H1 (cell line): ENCODE data around the gene MT1G. TPM values are rescaled to one million over a fixed set of nuclear protein-coding genes. Genes with fewer than 3 reads are reported as not detected.

Experiments
- CTCF ChIA-PET: fragments of 300-600 bp; sonication (Branson Sonifier 250); formaldehyde crosslinking; loops from one replicate; lab custom pipeline; 2021; ENCODE audit not compliant: partially characterized antibody; lab: Charles Lee
- POLR2A ChIA-PET: fragments of 300-600 bp; sonication (Branson Sonifier 250); formaldehyde crosslinking; loops from one replicate; lab custom pipeline; 2021; ENCODE audit warnings: inconsistent platforms; ENCODE audit not compliant: partially characterized antibody; lab: Charles Lee
- DNase-seq, 2 experiments: peaks; one replicate each; pipeline versions ENCODE4 v3.0.0 to v3.0.0-alpha.2; 2010 to 2022; ENCODE audit warnings: low spot score in 2 of 2, low read depth in 1 of 2, mixed read lengths in 1 of 2
- FAIRE-seq: peaks from 2 replicates; lab custom pipeline; 2011; peaks lifted over from hg19 to GRCh38; lab: Jason Lieb, UNC
- H2AFZ ChIP-seq: 2 replicates; pipeline ENCODE4 v1.8.1; 2012; ENCODE audit warnings: low read length, inconsistent platforms
- H2AK5ac ChIP-seq: 2 replicates; pipeline ENCODE4 v1.6.1; 2013; ENCODE audit warnings: low read depth, low read length
- H2BK120ac ChIP-seq: replicated peaks from 2 replicates; pipeline ENCODE3; 2013; ENCODE audit warnings: low read depth, low read length, inconsistent platforms
- H2BK12ac ChIP-seq: 2 replicates; pipeline ENCODE4 v1.6.1; 2013; ENCODE audit warnings: low read depth, low read length
- H2BK15ac ChIP-seq: 2 replicates; pipeline ENCODE4 v1.6.1; 2013; ENCODE audit warnings: low read length
- H2BK20ac ChIP-seq: 2 replicates; pipeline ENCODE4 v1.6.1; 2013; ENCODE audit warnings: low read length
- H2BK5ac ChIP-seq: 2 replicates; pipeline ENCODE4 v1.6.1; 2013; ENCODE audit warnings: low read depth, low read length
- H3K14ac ChIP-seq: 2 replicates; pipeline ENCODE4 v1.6.1; 2013; ENCODE audit warnings: inconsistent platforms; ENCODE audit not compliant: insufficient read length
- H3K18ac ChIP-seq: 2 replicates; pipeline ENCODE4 v1.6.1; 2013; ENCODE audit warnings: low read length; ENCODE audit errors: extremely low read depth
- H3K23ac ChIP-seq: 2 replicates; pipeline ENCODE4 v1.6.1; 2013; ENCODE audit warnings: inconsistent platforms; ENCODE audit not compliant: insufficient read length
- H3K23me2 ChIP-seq: 2 replicates; pipeline ENCODE4 v1.6.1; 2013; ENCODE audit warnings: low read depth, low read length
- H3K27ac ChIP-seq: 2 replicates; pipeline ENCODE4 v1.6.1; 2011; ENCODE audit warnings: low read depth, low read length, inconsistent platforms
- H3K27me3 ChIP-seq, 4 experiments: replicated peaks in 1 of 4; 1 replicate in 1 of 4; 2 replicates in 3 of 4; pipeline versions ENCODE4 v1.6.1 to v1.8.1; 2011 to 2013; ENCODE audit warnings: low read length in 3 of 4, mild to moderate bottlenecking in 3 of 4, inconsistent platforms in 2 of 4, mixed read lengths in 2 of 4, moderate library complexity in 1 of 4; ENCODE audit not compliant: control insufficient read depth in 3 of 4, insufficient read depth in 3 of 4; ENCODE audit errors: extremely low read depth in 1 of 4
- H3K36me3 ChIP-seq, 4 experiments: 2 replicates each; pipeline versions ENCODE4 v1.6.1 to v1.8.1; 2011 to 2013; ENCODE audit warnings: mild to moderate bottlenecking in 4 of 4, low read length in 3 of 4, moderate library complexity in 2 of 4, control low read depth in 1 of 4, inconsistent platforms in 1 of 4; ENCODE audit not compliant: insufficient read depth in 4 of 4, control insufficient read depth in 2 of 4
- H3K4ac ChIP-seq: replicated peaks from 2 replicates; pipeline ENCODE3; 2013; ENCODE audit warnings: low read length, low read depth, mixed read lengths, inconsistent platforms; ENCODE audit not compliant: insufficient read length
- H3K4me1 ChIP-seq, 4 experiments: replicated peaks in 1 of 4; 1 replicate in 1 of 4; 2 replicates in 3 of 4; pipeline versions ENCODE4 v1.6.1 to v1.8.1; 2011 to 2013; ENCODE audit warnings: low read length in 3 of 4, inconsistent platforms in 2 of 4, mixed read lengths in 1 of 4; ENCODE audit not compliant: insufficient read depth in 4 of 4, control insufficient read depth in 3 of 4
- H3K4me2 ChIP-seq, 2 experiments: 2 replicates each; pipeline versions ENCODE4 v1.6.1 to v1.8.1; 2011 to 2013; ENCODE audit warnings: low read depth in 2 of 2, low read length in 2 of 2, control low read depth in 1 of 2, inconsistent platforms in 1 of 2, mild to moderate bottlenecking in 1 of 2; ENCODE audit not compliant: insufficient read depth in 1 of 2
- H3K4me3 ChIP-seq, 4 experiments: fragments of 200-600, 300-600 bp in 1 of 4; sonication (generic), shearing (Covaris generic), sonication (Bioruptor Twin) in 1 of 4; 2 replicates each; pipeline versions ENCODE4 v1.5.1 to v1.8.1; 2011 to 2016; ENCODE audit warnings: low read length in 4 of 4, low read depth in 3 of 4, control low read depth in 2 of 4, inconsistent platforms in 2 of 4, mild to moderate bottlenecking in 2 of 4, mixed read lengths in 1 of 4, moderate library complexity in 1 of 4; ENCODE audit not compliant: insufficient read depth in 2 of 4; ENCODE audit errors: extremely low read depth in 1 of 4
- H3K56ac ChIP-seq: replicated peaks from 2 replicates; pipeline ENCODE3; 2013; ENCODE audit warnings: low read depth, mild to moderate bottlenecking, mixed read lengths, low read length, inconsistent platforms; ENCODE audit not compliant: insufficient read length
- H3K79me1 ChIP-seq: 2 replicates; pipeline ENCODE4 v1.6.1; 2013; ENCODE audit warnings: low read depth, low read length, control low read depth
- H3K79me2 ChIP-seq, 2 experiments: 2 replicates each; pipeline versions ENCODE4 v1.6.1 to v1.8.1; 2012 to 2013; ENCODE audit warnings: low read length in 2 of 2, mild to moderate bottlenecking in 2 of 2, inconsistent platforms in 1 of 2; ENCODE audit not compliant: insufficient read depth in 2 of 2, control insufficient read depth in 1 of 2
- H3K9ac ChIP-seq, 4 experiments: replicated peaks in 1 of 4; 1 replicate in 1 of 4; 2 replicates in 3 of 4; pipeline versions ENCODE4 v1.6.1 to v1.8.1; 2011 to 2013; ENCODE audit warnings: low read depth in 3 of 4, low read length in 3 of 4, control low read depth in 2 of 4, mild to moderate bottlenecking in 2 of 4, moderate library complexity in 2 of 4, inconsistent platforms in 1 of 4; ENCODE audit errors: extremely low read depth in 1 of 4
- H3K9me3 ChIP-seq, 2 experiments: 2 replicates each; pipeline versions ENCODE4 v1.6.1 to v1.8.1; 2012 to 2013; ENCODE audit warnings: mild to moderate bottlenecking in 2 of 2, moderate library complexity in 2 of 2, control low read depth in 1 of 2, inconsistent platforms in 1 of 2, low read depth in 1 of 2, low read length in 1 of 2, mixed read lengths in 1 of 2; ENCODE audit not compliant: insufficient read depth in 2 of 2
- H4K20me1 ChIP-seq, 2 experiments: replicated peaks in 1 of 2; 2 replicates each; pipeline versions ENCODE3 to v1.8.1; 2011 to 2013; ENCODE audit warnings: inconsistent platforms in 2 of 2, low read length in 2 of 2, mild to moderate bottlenecking in 1 of 2; ENCODE audit not compliant: insufficient read depth in 2 of 2, control insufficient read depth in 1 of 2
- H4K5ac ChIP-seq: 2 replicates; pipeline ENCODE4 v1.6.1; 2013; ENCODE audit warnings: low read length, low read depth, mixed read lengths, inconsistent platforms; ENCODE audit not compliant: insufficient read length
- H4K8ac ChIP-seq: 2 replicates; pipeline ENCODE4 v1.8.0; 2013; ENCODE audit warnings: mild to moderate bottlenecking, moderate library complexity, low read length, inconsistent platforms; ENCODE audit not compliant: insufficient read depth; ENCODE audit errors: extremely low read depth
- H4K91ac ChIP-seq: replicated peaks from 2 replicates; pipeline ENCODE3; 2013; ENCODE audit warnings: low read length, mixed read lengths, inconsistent platforms; ENCODE audit not compliant: insufficient read length
- FOSL1 ChIP-seq: IDR thresholded peaks from 2 replicates; pipeline ENCODE4 v1.6.1; 2011; ENCODE audit warnings: mild to moderate bottlenecking, low read depth, low read length, moderate library complexity; ENCODE audit not compliant: insufficient read depth
- USF2 ChIP-seq: IDR thresholded peaks from 2 replicates; pipeline ENCODE4 v1.6.1; 2011; ENCODE audit warnings: low read length, improper control_type of control experiment
- WGBS, 2 experiments: shearing (Covaris generic) in 1 of 2; methylation state at CpG; one replicate each; pipeline versions ENCODE4 v1.1.6 to v1.1.7; 2013 to 2015; ENCODE audit warnings: low lambda C conversion rate in 2 of 2, mixed read lengths in 2 of 2, inconsistent platforms in 1 of 2, low coverage in 1 of 2, missing lambda C conversion rate in 1 of 2; ENCODE audit not compliant: insufficient replicate concordance in 2 of 2, insufficient coverage in 1 of 2, insufficient read length in 1 of 2; ENCODE audit errors: extremely low coverage in 1 of 2, missing lambda C conversion rate in 1 of 2; 5-methylcytosine and 5-hydroxymethylcytosine counted together
- polyA plus RNA-seq, 7 experiments: library from polyadenylated mRNA; depleted of rRNA in 3 of 7; stranded (reverse) in 5 of 7; unstranded in 2 of 7; fragments of >200 nt in 5 of 7; fragments of 200-250 nt in 2 of 7; gene quantifications; 1 replicate in 5 of 7; 2 replicates in 1 of 7; 4 replicates in 1 of 7; pipeline versions ENCODE4 v1.2.1 to v1.2.3, GENCODE V29; 2011 to 2013; ENCODE audit warnings: missing spikeins in 2 of 7, mixed read lengths in 2 of 7
- total RNA-seq: library from RNA; stranded (reverse); fragmentation: NEBNext Ultra II Directional; extraction: Animal tissue kit (Norgen Biotek cat#: 25700); gene quantifications from 2 replicates; pipeline ENCODE4 v1.2.1, GENCODE V29; 2021

Gene MT1G
- total and polyA plus RNA-seq, 2 of the 8 experiments (the other 6 are each of a cell fraction or from before 2014, with no cell fraction given), result 17.7 to 515 TPM

- no peak for DNase-seq
These were observed 18.9 kb upstream of the MT1G start for GRCh38 chr16:56686758-56687157.

More at GRCh38 chr16:56686758-56687157, 18.9 kb upstream of the MT1G start:
- Histone ChIP-seq H2BK15ac (no peak overlapping the region), H3K79me1 (no peaks in the 10 kb centered on the region; the same call in 1 of the 2 replicates), H3K4ac (no peak overlapping the region), H3K27me3 (peaks cover 0 to 21% (median 16%) of the 10 kb centered on the region in 4 experiments; a peak in 5 of 7 replicates), H2BK12ac (no peak overlapping the region), H3K56ac (no peak overlapping the region), H3K18ac (no peak overlapping the region), H3K4me3 (no peak overlapping the region), H3K23ac (no peak overlapping the region), H3K4me2 (no peak overlapping the region), H3K27ac (no peak overlapping the region), H2AK5ac (no peak overlapping the region), H2BK120ac (no peak overlapping the region), H3K9ac (no peak overlapping the region), H3K14ac (no peak overlapping the region), H3K23me2 (peaks cover 10% of the 10 kb centered on the region), H2BK20ac (no peak overlapping the region), H4K8ac (no peak overlapping the region), H2AFZ (no peak overlapping the region), H4K20me1 (peaks cover 0 to under 1% of the 10 kb centered on the region in 2 experiments), H4K5ac (no peak overlapping the region), H3K36me3 (peaks cover 0 to 3% (median 0%) of the 10 kb centered on the region in 4 experiments; a peak in 1 of 8 replicates), H2BK5ac (no peak overlapping the region), H3K9me3 (no peaks in the 10 kb centered on the region), H3K79me2 (no peaks in the 10 kb centered on the region), H3K4me1 (peaks cover 0 to 15% (median 8%) of the 10 kb centered on the region in 4 experiments; a peak in 6 of 7 replicates), H4K91ac (no peak overlapping the region)
- 87% methylated on average over 7 of the region's 7 CpGs; no CpG with 5 or more reads in 1 of the 2 experiments for WGBS, 2 experiments
- TF ChIP-seq USF2, result no peak
- TF ChIP-seq FOSL1, result no peak
- POLR2A ChIA-PET, result interaction anchor here (0.8 to 12.9 kb wide), 3 partner anchors 11 to 55 kb away, joined by 3 to 205 read pairs (median 5); partner anchors contain the start of genes MT1G and MT1H
- FAIRE-seq, result no peak
- CTCF ChIA-PET, result interaction anchor here (0.8 kb wide), 2 partner anchors 14 to 15 kb away, joined by 3 to 5 read pairs; no protein-coding TSS in a partner anchor
